IMR-90 (cell line): ENCODE results near the gene TBX4. TPM values are rescaled to one million over a fixed set of nuclear protein-coding genes. Genes with fewer than 3 reads are reported as not detected.

Source experiments
- ATAC-seq: fragments of 200-7000 bp; cut with Tn5 transposase; 2 replicates; pipeline ENCODE4 v1.9.1; 2020; ENCODE audit warnings: low read depth, mild to moderate bottlenecking, moderate library complexity
- BruUV-seq: library from RNA; stranded (reverse); fragments of 400-500 nt; replicated peaks from 2 replicates; lab custom pipeline; 2021; lab: Mats Ljungman, UMichigan
- CTCF ChIA-PET: fragments of 300-600 bp; formaldehyde crosslinking; extraction: SDS; loops from one replicate; lab custom pipeline; 2021; ENCODE audit warnings: antibody characterized with exemption; lab: Yijun Ruan, JAX
- POLR2A ChIA-PET: fragments of 300-600 bp; sonication (Branson Sonifier 250); formaldehyde crosslinking; loops from one replicate; lab custom pipeline; 2022; ENCODE audit warnings: antibody characterized with exemption; ENCODE audit not compliant: unreplicated experiment; lab: Charles Lee
- DNase-seq: peaks from one replicate; pipeline ENCODE4 v3.0.0; 2013
- H2AFZ ChIP-seq: replicated peaks from 2 replicates; pipeline ENCODE3; 2013; ENCODE audit warnings: low read length, mild to moderate bottlenecking; ENCODE audit not compliant: poor library complexity
- H2AK5ac ChIP-seq: 2 replicates; pipeline ENCODE4 v1.6.1; 2013; ENCODE audit warnings: low read depth, low read length, inconsistent platforms
- H2AK9ac ChIP-seq: replicated peaks from 2 replicates; pipeline ENCODE3; 2013; ENCODE audit warnings: mild to moderate bottlenecking, low read depth, low read length, moderate library complexity; ENCODE audit not compliant: poor library complexity
- H2BK120ac ChIP-seq: 2 replicates; pipeline ENCODE4 v1.6.1; 2013; ENCODE audit warnings: low read depth, low read length, inconsistent platforms
- H2BK15ac ChIP-seq: 3 replicates; pipeline ENCODE4 v1.6.1; 2013; ENCODE audit warnings: low read depth, low read length, inconsistent platforms
- H2BK20ac ChIP-seq: 2 replicates; pipeline ENCODE4 v1.6.1; 2013; ENCODE audit warnings: low read depth, mild to moderate bottlenecking, inconsistent platforms, low read length, moderate library complexity
- H2BK5ac ChIP-seq: 2 replicates; pipeline ENCODE4 v1.6.1; 2013; ENCODE audit warnings: mild to moderate bottlenecking, low read depth, low read length, inconsistent platforms; ENCODE audit not compliant: poor library complexity, severe bottlenecking
- H3K14ac ChIP-seq: replicated peaks from 2 replicates; pipeline ENCODE4 v1.6.1; 2013; ENCODE audit warnings: low read depth, low read length, inconsistent platforms
- H3K18ac ChIP-seq: 2 replicates; pipeline ENCODE4 v1.6.1; 2013; ENCODE audit warnings: low read depth, low read length, control low read depth
- H3K23ac ChIP-seq: 2 replicates; pipeline ENCODE4 v1.6.1; 2013; ENCODE audit warnings: low read depth, low read length, inconsistent platforms
- H3K27ac ChIP-seq: 2 replicates; pipeline ENCODE4 v1.5.1; 2013; ENCODE audit warnings: mild to moderate bottlenecking, control low read depth, low read length; ENCODE audit not compliant: insufficient read depth
- H3K27me3 ChIP-seq: 2 replicates; pipeline ENCODE4 v1.6.1; 2013; ENCODE audit warnings: low read length; ENCODE audit not compliant: control insufficient read depth, insufficient read depth
- H3K36me3 ChIP-seq: 2 replicates; pipeline ENCODE4 v1.6.1; 2013; ENCODE audit warnings: low read length, mixed read lengths; ENCODE audit not compliant: control insufficient read depth, insufficient read depth
- H3K4ac ChIP-seq: 2 replicates; pipeline ENCODE4 v1.6.1; 2013; ENCODE audit warnings: low read depth, low read length, inconsistent platforms
- H3K4me1 ChIP-seq: 2 replicates; pipeline ENCODE4 v1.6.1; 2013; ENCODE audit warnings: low read length, mixed read lengths; ENCODE audit not compliant: control insufficient read depth, insufficient read depth
- H3K4me2 ChIP-seq: 2 replicates; pipeline ENCODE4 v1.6.1; 2013; ENCODE audit warnings: low read depth, mild to moderate bottlenecking, control low read depth, low read length, moderate library complexity
- H3K4me3 ChIP-seq: 2 replicates; pipeline ENCODE4 v1.5.1; 2013; ENCODE audit warnings: low read depth, mild to moderate bottlenecking, control low read depth, low read length, moderate library complexity; ENCODE audit not compliant: insufficient read depth
- H3K56ac ChIP-seq: 2 replicates; pipeline ENCODE4 v1.6.1; 2013; ENCODE audit warnings: low read length, inconsistent platforms; ENCODE audit not compliant: insufficient read depth; ENCODE audit errors: extremely low read depth
- H3K79me1 ChIP-seq, 2 experiments: 2 replicates each; pipeline ENCODE4 v1.6.1; 2013; ENCODE audit warnings: low read length in 2 of 2, inconsistent platforms in 1 of 2, low read depth in 1 of 2
- H3K9ac ChIP-seq: 2 replicates; pipeline ENCODE4 v1.6.1; 2013; ENCODE audit warnings: low read depth, low read length, control low read depth
- H3K9me1 ChIP-seq: 2 replicates; pipeline ENCODE4 v1.6.1; 2013; ENCODE audit warnings: low read length, inconsistent platforms; ENCODE audit not compliant: insufficient read depth
- H3K9me3 ChIP-seq: 2 replicates; pipeline ENCODE4 v1.6.1; 2013; ENCODE audit warnings: low read length; ENCODE audit not compliant: control insufficient read depth, insufficient read depth
- H4K20me1 ChIP-seq: 2 replicates; pipeline ENCODE4 v1.6.1; 2013; ENCODE audit warnings: low read length, inconsistent platforms; ENCODE audit not compliant: insufficient read depth
- H4K5ac ChIP-seq: 2 replicates; pipeline ENCODE4 v1.6.1; 2013; ENCODE audit warnings: mild to moderate bottlenecking, low read depth, low read length, control low read depth
- H4K8ac ChIP-seq, 2 experiments: 2 replicates each; pipeline ENCODE4 v1.6.1; 2013; ENCODE audit warnings: low read depth in 2 of 2, low read length in 2 of 2, control low read depth in 1 of 2, inconsistent platforms in 1 of 2
- H4K91ac ChIP-seq: 2 replicates; pipeline ENCODE4 v1.6.1; 2013; ENCODE audit warnings: low read depth, low read length, inconsistent platforms; ENCODE audit not compliant: insufficient read depth
- MAFK ChIP-seq: IDR thresholded peaks from 2 replicates; pipeline ENCODE4 v1.6.1; 2012; ENCODE audit warnings: low read depth, low read length, improper control_type of control experiment
- MAZ ChIP-seq: IDR thresholded peaks from 2 replicates; pipeline ENCODE4 v1.6.1; 2012; ENCODE audit warnings: low read depth, mild to moderate bottlenecking, low read length, improper control_type of control experiment, moderate library complexity, borderline replicate concordance
- NFE2L2 ChIP-seq: fragments of 150-350 bp; IDR thresholded peaks from 2 replicates; pipeline ENCODE4 v1.6.1; 2016; ENCODE audit warnings: low read depth, mild to moderate bottlenecking, low read length
- POLR2A ChIP-seq: IDR thresholded peaks from 2 replicates; pipeline ENCODE4 v1.6.1; 2012; ENCODE audit warnings: mild to moderate bottlenecking, low read depth, low read length
- RCOR1 ChIP-seq: IDR thresholded peaks from 2 replicates; pipeline ENCODE4 v1.6.1; 2012; ENCODE audit warnings: mild to moderate bottlenecking, low read length, improper control_type of control experiment; ENCODE audit not compliant: insufficient replicate concordance
- RFX5 ChIP-seq: IDR thresholded peaks from 2 replicates; pipeline ENCODE4 v1.8.0; 2012; ENCODE audit warnings: low read depth, mild to moderate bottlenecking, low read length, moderate library complexity
- SMC3 ChIP-seq: fragments of 150-350 bp; IDR thresholded peaks from 2 replicates; pipeline ENCODE4 v1.6.1; 2016; ENCODE audit warnings: low read depth, mild to moderate bottlenecking, antibody characterized with exemption, low read length, moderate library complexity
- WGBS, 2 experiments: methylation state at CpG; one replicate each; pipeline versions ENCODE4 v1.1.5 to v1.1.7; 2013; ENCODE audit warnings: missing lambda C conversion rate in 2 of 2; ENCODE audit not compliant: insufficient read length in 1 of 2; ENCODE audit errors: extremely low coverage in 2 of 2; 5-methylcytosine and 5-hydroxymethylcytosine counted together
- dilution Hi-C: fragments of 300-500 bp; cut with HindIII; formaldehyde crosslinking; loops from one replicate; pipeline ENCODE4 v1.14.3; 2018; ENCODE audit warnings: low sequenced_read_pairs; ENCODE audit not compliant: unreplicated experiment
- in situ Hi-C: fragments of 300-500 bp; cut with MboI; formaldehyde crosslinking; loops from 3 replicates; pipeline ENCODE4 v1.14.3; 2019; ENCODE audit warnings: low sequenced_read_pairs, inconsistent platforms, mixed read lengths
- intact Hi-C: fragments of 100-400 bp; cut with micrococcal nuclease; formaldehyde crosslinking; loops from 2 replicates; pipeline ENCODE4 v1.10.0; 2022
- polyA plus RNA-seq, 3 experiments: library from polyadenylated mRNA; depleted of rRNA; stranded (reverse); fragments of >200 nt; gene quantifications; 2 replicates each; pipeline ENCODE4 v1.2.3, GENCODE V29; 2012; ENCODE audit warnings: low replicate concordance in 1 of 3
- total RNA-seq: library from RNA; depleted of rRNA; stranded (reverse); fragments of >200 nt; gene quantifications from 2 replicates; pipeline ENCODE4 v1.2.3, GENCODE V29; 2012
- TF ChIP-seq, protein P1 (sequence below): fragments of 150-350 bp; IDR thresholded peaks from 2 replicates; pipeline ENCODE4 v1.6.1; 2016; ENCODE audit warnings: low read depth, mild to moderate bottlenecking, low read length, moderate library complexity, borderline replicate concordance

TBX4 gene
- total and polyA plus RNA-seq, 2 of the 4 experiments (the other 2 are of a cell fraction), result 0.05 TPM; not detected in 1

DNA sequence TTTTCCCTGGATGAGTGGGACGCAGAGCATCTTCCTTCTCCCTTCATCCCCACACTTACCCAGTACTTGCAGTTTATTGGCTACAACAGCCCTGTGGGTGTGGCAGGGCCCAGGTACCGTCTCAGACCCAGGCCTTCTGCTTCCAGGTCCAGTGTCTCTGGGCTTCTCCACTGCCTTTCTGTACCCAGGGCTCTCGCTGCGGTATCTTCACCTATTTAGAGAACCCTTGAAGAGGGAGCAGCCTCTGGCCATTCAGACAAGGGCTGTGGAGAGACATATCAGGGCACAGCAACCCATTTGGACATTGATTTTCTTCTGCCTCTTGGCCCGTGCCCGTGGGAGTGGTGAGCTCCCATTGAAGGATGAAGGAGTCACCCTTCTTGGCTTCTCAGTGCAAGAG is 17.3 kb downstream of the TBX4 start:
- TF ChIP-seq MAFK, result no peak
- TF ChIP-seq SMC3, result no peak
- TF ChIP-seq, protein P1, sequence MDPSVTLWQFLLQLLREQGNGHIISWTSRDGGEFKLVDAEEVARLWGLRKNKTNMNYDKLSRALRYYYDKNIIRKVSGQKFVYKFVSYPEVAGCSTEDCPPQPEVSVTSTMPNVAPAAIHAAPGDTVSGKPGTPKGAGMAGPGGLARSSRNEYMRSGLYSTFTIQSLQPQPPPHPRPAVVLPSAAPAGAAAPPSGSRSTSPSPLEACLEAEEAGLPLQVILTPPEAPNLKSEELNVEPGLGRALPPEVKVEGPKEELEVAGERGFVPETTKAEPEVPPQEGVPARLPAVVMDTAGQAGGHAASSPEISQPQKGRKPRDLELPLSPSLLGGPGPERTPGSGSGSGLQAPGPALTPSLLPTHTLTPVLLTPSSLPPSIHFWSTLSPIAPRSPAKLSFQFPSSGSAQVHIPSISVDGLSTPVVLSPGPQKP, result no peak
- TF ChIP-seq RFX5, result no peak
- TF ChIP-seq MAZ, result no peak
- TF ChIP-seq NFE2L2, result no peak
- TF ChIP-seq RCOR1, result no peak
- no peak for TF ChIP-seq POLR2A
- no peak overlapping the region for H4K91ac ChIP-seq
- 97% methylated on average over 4 of the region's 6 CpGs; no CpG with 5 or more reads in 1 of the 2 experiments for WGBS, 2 experiments
- ATAC-seq (no peak), DNase-seq (no peak)
- H3K56ac ChIP-seq, result no peak overlapping the region
- dilution Hi-C loops (no loop called here), in situ Hi-C loops (no loop called here), intact Hi-C loops (no loop called here)
- no peak overlapping the region for H2BK120ac ChIP-seq
- H3K14ac ChIP-seq, result peak overlapping the region; percentile 22; the same call in 1 of the 2 replicates
- H3K18ac ChIP-seq, result no peak overlapping the region
- no peak overlapping the region for H2BK5ac ChIP-seq
- H3K36me3 ChIP-seq, result no peaks in the 10 kb centered on the region
- no peak overlapping the region for H2BK15ac ChIP-seq
- H3K4me3 ChIP-seq, result no peak overlapping the region
- CTCF ChIA-PET, result no interaction called here
- no peak overlapping the region for H2AK9ac ChIP-seq
- peak overlapping the region; percentile 2; the same call in 1 of the 2 replicates for H2AK5ac ChIP-seq
- H3K4me2 ChIP-seq, result no peak overlapping the region
- H3K4me1 ChIP-seq, result peaks cover 18% of the 10 kb centered on the region
- 0 out of 2 replicates have a peak overlapping the region, but pooled peaks have one; percentile 7 for H2BK20ac ChIP-seq
- H4K5ac ChIP-seq, result no peak overlapping the region
- H3K9me3 ChIP-seq, result no peaks in the 10 kb centered on the region
- H3K9ac ChIP-seq, result no peak overlapping the region
- POLR2A ChIA-PET, result no interaction called here
- peaks cover 13% of the 10 kb centered on the region for H3K27me3 ChIP-seq
- H4K20me1 ChIP-seq, result no peaks in the 10 kb centered on the region
- no peak overlapping the region for H4K8ac ChIP-seq
- H3K23ac ChIP-seq, result peak overlapping the region; percentile 36; the same call in 1 of the 2 replicates
- no peak overlapping the region for H3K27ac ChIP-seq
- no TSS peak for BruUV-seq
- no peaks in the 10 kb centered on the region for H3K79me1 ChIP-seq
- peaks cover 23% of the 10 kb centered on the region; the same call in 1 of the 2 replicates for H3K9me1 ChIP-seq
- H2AFZ ChIP-seq, result no peak overlapping the region
- H3K4ac ChIP-seq, result no peak overlapping the region; the same call in 1 of the 2 replicates
